KMS-11 (cell line): ENCODE results near the gene ITGB5.

Experiments used
- H2AFZ ChIP-seq: fragments of 200-600 bp; sonication (generic); 2 replicates; pipeline ENCODE4 v1.6.1; 2016; ENCODE audit warnings: antibody characterized with exemption, mixed run types, low read depth
- H3K27ac ChIP-seq: fragments of 200-600 bp; sonication (generic); 2 replicates; pipeline ENCODE4 v1.6.1; 2016; ENCODE audit warnings: mild to moderate bottlenecking, mixed run types
- H3K27me3 ChIP-seq: fragments of 200-600 bp; sonication (generic); 2 replicates; pipeline ENCODE4 v1.6.1; 2017; ENCODE audit warnings: mild to moderate bottlenecking, low read depth, mixed run types, moderate library complexity; ENCODE audit not compliant: insufficient read depth
- H3K36me3 ChIP-seq: fragments of 200-600 bp; sonication (generic); 2 replicates; pipeline ENCODE4 v1.6.1; 2017; ENCODE audit warnings: mild to moderate bottlenecking, mixed run types; ENCODE audit not compliant: insufficient read depth
- H3K4me1 ChIP-seq: fragments of 200-600 bp; sonication (generic); 2 replicates; pipeline ENCODE4 v1.6.1; 2016; ENCODE audit warnings: mild to moderate bottlenecking, low read depth, mixed run types; ENCODE audit not compliant: poor library complexity, severe bottlenecking
- H3K4me2 ChIP-seq: fragments of 200-600 bp; sonication (generic); 2 replicates; pipeline ENCODE4 v1.7.0; 2016; ENCODE audit warnings: mild to moderate bottlenecking, mixed run types
- H3K4me3 ChIP-seq: fragments of 200-600 bp; sonication (generic); IDR thresholded peaks from 2 replicates; pipeline ENCODE4 v1.6.1; 2017; ENCODE audit warnings: low read depth, low read length, mixed read lengths; ENCODE audit not compliant: insufficient read depth
- H3K79me2 ChIP-seq: fragments of 200-600 bp; sonication (generic); 2 replicates; pipeline ENCODE4 v1.6.1; 2016; ENCODE audit warnings: low read depth, mixed run types; ENCODE audit not compliant: insufficient read depth
- H3K9ac ChIP-seq: fragments of 200-600 bp; sonication (generic); 2 replicates; pipeline ENCODE4 v1.6.1; 2016; ENCODE audit warnings: mild to moderate bottlenecking, mixed run types
- H4K20me1 ChIP-seq: fragments of 200-600 bp; sonication (generic); 2 replicates; pipeline ENCODE4 v1.6.1; 2016; ENCODE audit warnings: mild to moderate bottlenecking, mixed run types; ENCODE audit not compliant: insufficient read depth
- TF ChIP-seq, protein P1 (sequence below): fragments of 200-600 bp; sonication (generic); conservative IDR thresholded peaks from 2 replicates; pipeline ENCODE4 v1.6.1; 2017; ENCODE audit warnings: low read depth, mild to moderate bottlenecking, antibody characterized with exemption, low read length, moderate library complexity, mixed read lengths

Gene ITGB5

GRCh38 chr3:124928333-124929202, 41.4 kb upstream of the ITGB5 start:
- no peak overlapping the region for H2AFZ ChIP-seq
- H3K4me1 ChIP-seq: peaks cover 24% of the 10 kb centered on the region
- no peak overlapping the region for H3K27ac ChIP-seq
- no peak overlapping the region for H3K9ac ChIP-seq
- peak overlapping the region; percentile 27 for H3K4me2 ChIP-seq
- no peak overlapping the region for H3K4me3 ChIP-seq
- no peaks in the 10 kb centered on the region for H3K79me2 ChIP-seq
- H3K27me3 ChIP-seq: peaks cover 55% of the 10 kb centered on the region
- H3K36me3 ChIP-seq: no peaks in the 10 kb centered on the region
- no peaks in the 10 kb centered on the region for H4K20me1 ChIP-seq
- TF ChIP-seq, protein P1, sequence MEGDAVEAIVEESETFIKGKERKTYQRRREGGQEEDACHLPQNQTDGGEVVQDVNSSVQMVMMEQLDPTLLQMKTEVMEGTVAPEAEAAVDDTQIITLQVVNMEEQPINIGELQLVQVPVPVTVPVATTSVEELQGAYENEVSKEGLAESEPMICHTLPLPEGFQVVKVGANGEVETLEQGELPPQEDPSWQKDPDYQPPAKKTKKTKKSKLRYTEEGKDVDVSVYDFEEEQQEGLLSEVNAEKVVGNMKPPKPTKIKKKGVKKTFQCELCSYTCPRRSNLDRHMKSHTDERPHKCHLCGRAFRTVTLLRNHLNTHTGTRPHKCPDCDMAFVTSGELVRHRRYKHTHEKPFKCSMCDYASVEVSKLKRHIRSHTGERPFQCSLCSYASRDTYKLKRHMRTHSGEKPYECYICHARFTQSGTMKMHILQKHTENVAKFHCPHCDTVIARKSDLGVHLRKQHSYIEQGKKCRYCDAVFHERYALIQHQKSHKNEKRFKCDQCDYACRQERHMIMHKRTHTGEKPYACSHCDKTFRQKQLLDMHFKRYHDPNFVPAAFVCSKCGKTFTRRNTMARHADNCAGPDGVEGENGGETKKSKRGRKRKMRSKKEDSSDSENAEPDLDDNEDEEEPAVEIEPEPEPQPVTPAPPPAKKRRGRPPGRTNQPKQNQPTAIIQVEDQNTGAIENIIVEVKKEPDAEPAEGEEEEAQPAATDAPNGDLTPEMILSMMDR: peak; percentile 87

DNA sequence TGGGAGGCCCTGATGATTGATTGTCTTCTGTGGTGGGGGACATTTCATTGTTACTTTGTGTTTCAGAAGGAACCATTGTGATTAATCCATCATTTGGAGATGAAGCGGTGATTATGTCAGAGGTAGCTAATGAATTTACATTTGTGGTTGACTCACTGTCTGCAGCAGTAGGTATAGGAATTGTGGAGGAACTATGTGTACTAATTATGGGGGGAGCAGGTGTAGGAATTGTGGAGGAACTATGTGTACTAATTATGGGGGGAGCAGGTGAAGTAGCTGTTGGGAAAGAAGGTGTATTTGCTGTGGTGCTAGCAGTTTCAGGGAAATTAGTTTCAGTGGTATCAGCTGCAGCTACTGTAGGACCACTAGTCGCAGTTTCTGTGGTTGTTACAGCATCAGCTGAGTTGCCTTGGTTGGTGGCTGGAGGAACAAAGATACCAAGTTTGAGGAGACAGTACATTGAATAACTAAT, 40.4 kb upstream of the ITGB5 start:
- no peaks in the 10 kb centered on the region for H3K79me2 ChIP-seq
- no peaks in the 10 kb centered on the region for H4K20me1 ChIP-seq
- TF ChIP-seq, protein P1: no peak
- peaks cover 24% of the 10 kb centered on the region for H3K4me1 ChIP-seq
- no peaks in the 10 kb centered on the region for H3K36me3 ChIP-seq
- peaks cover 62% of the 10 kb centered on the region for H3K27me3 ChIP-seq
- no peak overlapping the region for H2AFZ ChIP-seq
- H3K27ac ChIP-seq: no peak overlapping the region
- H3K4me3 ChIP-seq: no peak overlapping the region
- H3K9ac ChIP-seq: no peak overlapping the region
- peak overlapping the region; percentile 27; the same call in 1 of the 2 replicates for H3K4me2 ChIP-seq

- no peak overlapping the region for H3K27ac ChIP-seq
- no peaks in the 10 kb centered on the region for H4K20me1 ChIP-seq
- H3K27me3 ChIP-seq: peaks cover 62% of the 10 kb centered on the region
- no peaks in the 10 kb centered on the region for H3K79me2 ChIP-seq
- no peaks in the 10 kb centered on the region for H3K36me3 ChIP-seq
- H3K4me1 ChIP-seq: peaks cover 24% of the 10 kb centered on the region
- no peak overlapping the region for H3K4me2 ChIP-seq
- H2AFZ ChIP-seq: no peak overlapping the region
- H3K9ac ChIP-seq: no peak overlapping the region
- TF ChIP-seq, protein P1: no peak
- H3K4me3 ChIP-seq: no peak overlapping the region
Observed at GRCh38 chr3:124926426-124927101, 39.4 kb upstream of the ITGB5 start.

GRCh38 chr3:124924741-124925140, 37.6 kb upstream of the ITGB5 start:
- no peaks in the 10 kb centered on the region for H3K36me3 ChIP-seq
- H3K27me3 ChIP-seq: peaks cover 57% of the 10 kb centered on the region
- H2AFZ ChIP-seq: no peak overlapping the region
- no peak overlapping the region for H3K4me2 ChIP-seq
- no peaks in the 10 kb centered on the region for H4K20me1 ChIP-seq
- no peaks in the 10 kb centered on the region for H3K79me2 ChIP-seq
- TF ChIP-seq, protein P1: no peak
- no peak overlapping the region for H3K9ac ChIP-seq
- no peak overlapping the region for H3K4me3 ChIP-seq
- no peak overlapping the region for H3K27ac ChIP-seq
- peaks cover 24% of the 10 kb centered on the region for H3K4me1 ChIP-seq
